K562 (cell line): ENCODE data around the gene NFATC2.

Source experiments
- CBX5 ChIP-seq: IDR thresholded peaks from 2 replicates; pipeline ENCODE4 v1.6.1; 2014; ENCODE audit warnings: low read depth, borderline replicate concordance
- CTCF ChIP-seq, 3 experiments: IDR thresholded peaks in 2 of 3; conservative IDR thresholded peaks in 1 of 3; 2 replicates each; pipeline ENCODE4 v1.5.1; 2011 to 2012; ENCODE audit warnings: low read length in 3 of 3, mild to moderate bottlenecking in 3 of 3, control low read depth in 2 of 3, improper control_type of control experiment in 1 of 3, inconsistent platforms in 1 of 3, low read depth in 1 of 3, mixed read lengths in 1 of 3, moderate library complexity in 1 of 3; ENCODE audit not compliant: insufficient read depth in 2 of 3
- EP300 ChIP-seq: IDR thresholded peaks from 2 replicates; pipeline ENCODE4 v1.6.1; 2012; ENCODE audit warnings: low read length, improper control_type of control experiment
- GABPB1 ChIP-seq: sonication (generic); formaldehyde crosslinking; IDR thresholded peaks from 2 replicates; pipeline ENCODE4 v1.8.0; 2022; ENCODE audit warnings: mild to moderate bottlenecking, missing genetic modification reagents
- HDAC1 ChIP-seq, 2 experiments: fragments of 450-650 bp; IDR thresholded peaks; 2 replicates each; pipeline ENCODE4 v1.6.1; 2016 to 2017; ENCODE audit warnings: inconsistent platforms in 1 of 2, mild to moderate bottlenecking in 1 of 2, moderate library complexity in 1 of 2
- KDM4B ChIP-seq, 2 experiments: fragments of 450-650 bp in 1 of 2; sonication (generic) in 1 of 2; IDR thresholded peaks; 2 replicates each; pipeline ENCODE4 v1.6.1; 2016 to 2017; ENCODE audit warnings: borderline replicate concordance in 2 of 2, antibody characterized with exemption in 1 of 2, low read depth in 1 of 2, mild to moderate bottlenecking in 1 of 2
- POLR2A ChIP-seq: fragments of 450-650 bp; conservative IDR thresholded peaks from 2 replicates; pipeline ENCODE4 v1.6.1; 2016
- POLR2AphosphoS5 ChIP-seq: IDR thresholded peaks from 2 replicates; pipeline ENCODE4 v1.6.1; 2011; ENCODE audit warnings: mild to moderate bottlenecking, low read depth, low read length, moderate library complexity; ENCODE audit not compliant: control insufficient read depth, insufficient read depth
- RCOR1 ChIP-seq, 2 experiments: IDR thresholded peaks; 2 replicates each; pipeline ENCODE4 v1.6.1; 2012; ENCODE audit warnings: low read depth in 2 of 2, low read length in 2 of 2, borderline replicate concordance in 1 of 2, improper control_type of control experiment in 1 of 2
- SP2 ChIP-seq: IDR thresholded peaks from 2 replicates; pipeline ENCODE4 v1.6.1; 2011; ENCODE audit warnings: mild to moderate bottlenecking, low read depth, low read length, moderate library complexity; ENCODE audit not compliant: poor library complexity, severe bottlenecking; ENCODE audit errors: extremely low read depth
- YY1 ChIP-seq, 3 experiments: IDR thresholded peaks; 2 replicates each; pipeline ENCODE4 v1.6.1; 2011; ENCODE audit warnings: low read length in 2 of 3, mild to moderate bottlenecking in 2 of 3, moderate library complexity in 2 of 3, borderline replicate concordance in 1 of 3, control low read depth in 1 of 3, low read depth in 1 of 3; ENCODE audit not compliant: insufficient read depth in 3 of 3, insufficient replicate concordance in 2 of 3, control insufficient read depth in 1 of 3, insufficient read length in 1 of 3; ENCODE audit errors: extremely low read depth in 1 of 3

- TF ChIP-seq KDM4B (IDR thresholded peaks at IDR 0.05; ENCODE audit: borderline replicate concordance in 2 of 2, low read depth in 1 of 2): no peak
- TF ChIP-seq CTCF (IDR thresholded peaks at IDR 0.05 in 2 of 3, conservative IDR thresholded peaks at IDR 0.05 in 1 of 3; ENCODE audit: insufficient read depth in 2 of 3, low read depth in 1 of 3, low read length in 3 of 3): no peak
- TF ChIP-seq POLR2AphosphoS5: no peak
- TF ChIP-seq HDAC1 (IDR thresholded peaks at IDR 0.05): no peak
- TF ChIP-seq RCOR1 (IDR thresholded peaks at IDR 0.05; ENCODE audit: borderline replicate concordance in 1 of 2, low read depth in 2 of 2, low read length in 2 of 2): no peak
- no peak for TF ChIP-seq YY1 (IDR thresholded peaks at IDR 0.05; ENCODE audit: borderline replicate concordance in 1 of 3, control insufficient read depth in 1 of 3, extremely low read depth in 1 of 3, insufficient read depth in 3 of 3, insufficient read length in 1 of 3, insufficient replicate concordance in 2 of 3, low read depth in 1 of 3, low read length in 2 of 3)
- TF ChIP-seq SP2: no peak
- no peak for TF ChIP-seq CBX5
- TF ChIP-seq GABPB1 (CRISPR knock-in tag): no peak
- no peak for TF ChIP-seq POLR2A
- TF ChIP-seq EP300: no peak
Observed at GRCh38 chr20:51560042-51560441, 17.5 kb upstream of the NFATC2 start.
